COLO668 (cell line): ENCODE results near the gene AKAP13.
A peak's percentile ranks its signal among the peaks of the same experiment; 100 is the strongest.

Experiments
- DNase-seq: peaks from one replicate; lab custom pipeline; 2025; ENCODE audit not compliant: unreplicated experiment; lab: John Stamatoyannopoulos, UW

Gene AKAP13

DNA sequence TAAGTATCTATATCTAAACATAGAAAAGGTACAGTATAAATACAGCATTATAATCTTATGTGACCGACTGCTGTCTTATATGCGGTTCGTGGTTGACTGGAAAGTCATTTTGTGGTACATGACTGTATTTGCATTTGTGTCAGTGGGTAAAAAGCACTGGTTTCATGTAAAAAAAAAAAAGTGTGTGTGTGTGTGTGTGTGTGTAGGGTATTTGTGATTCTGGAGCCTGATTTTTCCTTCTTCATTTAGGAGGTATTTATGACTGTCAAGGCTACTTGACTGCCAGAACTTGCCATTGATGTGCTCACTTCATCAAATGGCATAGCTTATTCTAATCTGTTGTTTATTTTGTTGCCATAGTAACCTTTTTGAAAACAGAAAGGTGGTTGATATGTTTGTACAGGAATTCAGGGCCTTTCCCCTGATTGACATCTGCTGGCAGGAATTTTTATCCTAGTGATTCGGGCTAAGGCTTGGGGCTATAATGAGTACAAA lies 63.2 kb downstream of the AKAP13 start:
- peak; percentile 10 for DNase-seq

DNA sequence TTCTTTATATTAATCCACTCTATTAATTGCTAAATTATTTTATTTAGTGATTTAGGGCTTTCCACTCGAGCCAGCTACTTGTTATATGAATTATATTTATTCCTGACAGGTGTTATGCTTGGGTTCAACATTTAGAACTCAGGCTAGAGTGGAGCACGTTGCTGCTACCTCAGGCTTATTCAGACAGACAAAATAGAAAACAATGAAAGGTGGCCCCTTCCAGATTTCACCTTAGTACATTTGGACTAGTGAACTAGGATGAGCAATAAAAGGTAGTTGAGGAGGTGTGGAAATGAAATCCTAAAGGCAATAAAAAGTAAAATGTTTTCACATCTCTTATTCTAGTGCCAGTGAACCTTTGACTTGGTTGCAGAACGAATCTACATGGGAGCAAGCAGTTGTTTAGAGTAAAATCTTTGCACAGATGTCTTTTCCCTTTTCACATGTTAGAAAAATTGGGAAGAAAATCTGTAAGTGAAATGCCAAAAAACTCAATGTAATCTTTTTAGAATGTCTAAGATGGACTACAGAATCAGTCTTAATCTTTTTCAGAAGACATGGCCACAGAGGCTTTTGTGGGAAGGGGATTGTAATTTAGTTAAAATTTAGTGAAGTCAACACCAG lies 63.8 kb downstream of the AKAP13 start:
- no peak for DNase-seq

DNA sequence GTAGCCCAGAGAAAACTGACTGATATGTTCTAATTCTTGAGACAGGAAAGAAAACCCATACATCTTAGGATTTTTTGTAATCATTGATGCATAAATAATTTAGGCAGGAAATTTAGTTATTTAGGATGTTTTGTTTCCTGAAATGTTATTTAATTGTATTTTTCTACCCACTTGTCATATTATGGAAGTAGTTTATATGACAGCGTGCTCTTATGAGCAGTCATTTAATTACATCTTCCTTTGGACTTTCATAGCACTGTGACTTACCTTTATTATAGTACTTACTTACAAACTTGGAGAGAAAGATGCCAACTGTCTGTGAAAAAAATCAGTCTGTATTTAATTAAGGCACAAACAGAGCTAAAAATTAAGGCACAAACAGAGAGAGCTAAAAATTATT lies 65.0 kb downstream of the AKAP13 start:
- no peak for DNase-seq

DNA sequence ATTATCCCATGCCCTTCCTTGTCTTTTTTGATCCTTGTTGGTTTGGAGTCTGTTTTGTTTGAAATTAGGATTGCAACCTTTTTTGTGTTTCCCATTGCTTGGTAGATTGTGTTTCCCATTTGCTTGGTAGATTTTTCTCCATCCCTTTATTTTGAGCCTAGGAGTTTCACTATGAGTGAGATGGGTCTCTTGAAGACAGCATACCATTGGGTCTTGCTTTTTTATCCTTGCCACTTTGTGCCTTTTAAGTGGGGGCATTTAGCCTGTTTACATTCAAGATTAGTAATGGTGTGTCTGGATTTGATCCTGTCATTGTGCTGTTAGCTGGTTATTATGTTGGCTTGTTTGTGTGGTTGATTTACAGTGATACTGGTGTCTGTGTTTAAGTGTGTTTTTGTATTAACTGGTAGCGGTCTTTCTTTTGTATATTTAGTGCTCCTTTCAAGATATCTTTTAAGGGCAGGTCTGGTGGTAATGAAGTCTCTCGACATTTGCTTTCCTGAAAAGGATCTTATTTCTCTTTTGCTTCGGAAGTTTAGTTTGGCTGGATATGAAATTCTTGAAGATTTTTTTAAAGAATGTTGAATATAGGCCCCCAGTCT lies 70.8 kb downstream of the AKAP13 start:
- no peak for DNase-seq

DNA sequence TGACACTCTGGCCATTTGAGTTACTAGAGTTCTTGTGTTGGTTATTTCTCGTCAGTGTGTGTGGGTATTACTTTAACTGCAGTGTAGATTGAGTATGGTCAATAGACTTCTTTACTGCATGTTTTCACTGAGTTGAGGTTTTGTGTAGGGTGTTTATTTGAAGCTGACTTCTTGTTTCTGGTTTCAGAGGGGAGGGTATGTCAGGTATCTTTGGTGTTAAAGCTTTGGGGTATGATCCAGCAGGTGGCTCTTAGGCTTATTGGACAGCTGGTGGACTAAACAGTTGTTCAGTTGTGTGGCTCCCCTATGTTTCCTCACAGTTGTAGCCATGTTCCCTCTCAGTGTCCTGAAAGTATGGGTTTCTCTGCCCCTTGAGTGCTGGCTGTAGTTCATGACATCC lies 72.0 kb downstream of the AKAP13 start:
- no peak for DNase-seq

DNA sequence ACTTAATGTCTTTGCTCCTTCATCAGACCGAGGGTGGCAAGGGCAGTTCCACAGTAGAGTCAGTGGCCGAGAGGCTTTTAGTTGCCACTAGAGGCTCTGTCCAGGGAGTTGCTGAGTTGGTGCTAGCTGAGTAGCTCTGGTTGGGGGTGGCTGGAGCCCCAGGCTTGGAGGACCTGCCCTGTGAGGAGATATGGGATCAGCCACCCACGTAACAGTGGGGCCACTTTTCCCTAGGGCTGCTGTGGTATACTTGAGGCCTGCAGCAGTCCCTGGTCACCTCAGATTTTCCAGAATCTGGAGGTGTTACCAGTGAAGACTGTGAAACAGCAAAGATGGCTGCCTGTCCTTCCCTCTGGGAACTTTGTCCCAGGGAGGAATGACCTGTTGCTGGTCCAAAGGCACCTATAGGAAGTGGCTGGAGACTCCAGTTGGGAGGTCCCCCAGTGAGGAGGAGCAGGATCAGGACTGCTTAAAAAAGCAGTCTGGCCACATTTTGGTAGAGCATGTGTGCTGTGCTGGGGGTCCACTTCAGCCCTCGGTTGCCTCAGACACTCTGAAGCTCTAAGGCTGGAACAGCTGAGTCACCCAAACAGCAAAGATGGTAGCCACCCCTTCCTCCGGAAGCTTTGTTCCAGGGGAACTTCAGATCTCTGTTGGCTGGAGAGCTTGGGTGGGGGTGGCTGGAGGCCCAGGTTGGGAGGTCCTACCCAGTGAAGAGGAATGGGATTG lies 72.9 kb downstream of the AKAP13 start:
- no peak for DNase-seq

DNA sequence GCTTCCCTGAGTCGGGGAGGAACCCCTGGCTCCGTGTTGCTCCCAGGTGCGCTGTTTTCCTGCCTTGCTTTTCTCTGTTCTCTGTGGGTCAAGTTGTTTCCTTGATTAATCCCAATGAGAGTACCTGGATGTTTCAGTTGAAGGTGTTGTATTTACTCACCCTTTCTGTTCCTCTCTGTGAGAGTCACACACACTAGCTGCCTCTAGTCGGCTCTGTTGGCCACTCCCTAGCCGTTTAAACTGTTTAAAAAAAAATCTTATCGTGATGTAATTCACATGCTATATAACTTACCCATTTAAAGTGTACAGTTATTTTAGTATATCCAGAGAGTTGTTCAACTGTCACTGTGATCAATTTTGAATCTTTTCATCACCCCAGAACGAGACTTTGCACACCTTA lies 74.0 kb downstream of the AKAP13 start:
- no peak for DNase-seq

DNA sequence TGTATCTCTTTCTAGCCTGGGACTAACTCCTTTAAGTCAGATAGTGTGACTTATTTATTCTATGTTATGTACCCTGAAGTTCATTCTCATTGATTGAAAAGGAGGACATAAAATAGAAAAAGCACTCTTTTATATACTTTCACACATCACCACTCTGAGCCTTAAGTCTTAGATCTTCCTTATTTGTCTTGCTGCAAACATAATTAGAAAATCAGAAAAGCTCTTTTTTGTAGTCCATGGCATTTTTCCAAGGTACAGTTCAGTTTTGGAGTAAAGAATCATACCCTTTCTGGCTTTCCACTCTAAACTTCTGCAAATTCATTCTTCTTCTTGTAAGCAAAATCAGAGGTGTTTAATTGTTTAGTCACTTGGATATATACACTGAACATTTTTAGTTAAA lies 75.5 kb downstream of the AKAP13 start:
- DNase-seq = no peak

DNA sequence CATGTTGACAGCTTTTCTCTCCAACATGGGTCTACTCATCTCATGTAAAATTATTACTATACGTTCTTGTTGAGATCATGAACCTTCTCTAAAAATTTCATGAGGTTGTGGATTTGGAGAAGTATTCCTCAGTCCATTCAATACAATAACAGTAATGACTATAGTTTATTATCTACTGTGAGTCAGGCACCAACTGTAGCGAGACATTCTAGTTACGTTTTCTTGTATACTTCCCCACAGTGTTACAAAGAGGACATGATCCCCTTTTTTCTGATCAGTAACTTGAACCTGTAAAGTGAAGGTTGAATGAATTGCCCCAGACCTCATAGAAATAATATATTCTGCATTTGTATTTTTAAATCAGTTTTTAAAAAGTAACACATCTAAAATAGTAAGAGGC lies 76.4 kb downstream of the AKAP13 start:
- no peak for DNase-seq

DNA sequence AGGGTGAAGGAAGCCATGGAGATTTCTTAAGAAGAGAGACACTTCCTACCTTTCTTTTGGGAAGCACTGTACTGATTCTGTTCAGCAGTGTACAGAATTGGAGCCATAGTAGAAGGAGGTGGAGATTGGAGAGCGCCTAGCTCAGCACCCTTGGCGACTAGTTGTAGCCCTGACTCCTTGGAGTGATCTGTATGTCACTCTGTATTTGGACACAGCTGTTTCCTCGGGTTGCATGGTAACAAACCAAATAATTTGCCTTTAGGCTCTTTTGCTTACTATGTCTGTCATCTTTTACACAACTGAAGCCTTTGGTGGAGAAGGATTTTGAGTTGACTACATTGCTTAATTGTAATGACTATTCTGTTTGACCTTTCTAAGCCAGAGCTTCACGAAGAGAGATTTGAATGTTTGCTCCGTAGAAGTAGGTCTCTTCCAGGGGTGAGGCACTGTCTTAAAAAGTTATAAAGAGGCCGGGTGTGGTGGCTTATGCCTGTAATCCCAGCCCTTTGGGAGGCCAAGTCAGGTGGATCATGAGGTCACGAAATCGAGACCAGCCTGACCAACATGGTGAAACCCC lies 77.1 kb downstream of the AKAP13 start:
- no peak for DNase-seq

DNA sequence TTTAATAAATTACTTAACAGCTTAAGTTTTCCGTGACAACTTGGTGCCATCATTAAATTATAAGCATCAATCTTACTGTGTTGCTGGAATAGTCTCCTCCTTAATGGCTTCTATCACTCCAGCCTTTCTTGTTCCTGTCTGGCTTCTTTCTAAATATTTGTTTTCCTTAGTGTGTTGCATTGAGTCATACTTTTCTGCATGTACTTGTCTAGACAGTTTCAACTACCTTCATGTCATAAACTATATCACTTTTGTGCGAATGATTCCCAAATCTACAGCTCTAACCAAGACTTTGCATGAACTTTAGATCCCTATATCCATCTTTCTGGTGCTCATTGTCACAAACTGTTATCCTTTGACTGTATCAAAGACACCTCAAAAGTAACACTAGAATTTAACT lies 78.4 kb downstream of the AKAP13 start:
- DNase-seq = no peak

DNA sequence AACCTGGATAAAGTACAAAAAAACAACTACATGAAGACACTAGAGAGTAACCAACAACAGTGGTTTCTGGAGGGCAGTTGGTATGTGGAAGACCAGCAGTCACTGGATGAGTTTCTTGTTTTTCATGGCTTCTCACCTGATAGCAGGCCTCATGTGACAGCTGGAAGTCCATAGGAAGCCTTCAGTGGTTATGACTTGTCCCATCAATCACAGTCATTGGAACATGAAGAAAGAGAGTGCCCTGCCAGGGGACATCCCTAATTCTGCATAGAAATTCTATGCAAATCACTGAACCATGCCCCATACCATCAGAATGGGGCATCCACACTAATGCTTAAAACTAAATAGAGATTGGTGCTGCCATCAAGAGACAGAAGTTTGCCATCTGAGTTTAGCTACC lies 81.6 kb downstream of the AKAP13 start:
- no peak for DNase-seq

DNA sequence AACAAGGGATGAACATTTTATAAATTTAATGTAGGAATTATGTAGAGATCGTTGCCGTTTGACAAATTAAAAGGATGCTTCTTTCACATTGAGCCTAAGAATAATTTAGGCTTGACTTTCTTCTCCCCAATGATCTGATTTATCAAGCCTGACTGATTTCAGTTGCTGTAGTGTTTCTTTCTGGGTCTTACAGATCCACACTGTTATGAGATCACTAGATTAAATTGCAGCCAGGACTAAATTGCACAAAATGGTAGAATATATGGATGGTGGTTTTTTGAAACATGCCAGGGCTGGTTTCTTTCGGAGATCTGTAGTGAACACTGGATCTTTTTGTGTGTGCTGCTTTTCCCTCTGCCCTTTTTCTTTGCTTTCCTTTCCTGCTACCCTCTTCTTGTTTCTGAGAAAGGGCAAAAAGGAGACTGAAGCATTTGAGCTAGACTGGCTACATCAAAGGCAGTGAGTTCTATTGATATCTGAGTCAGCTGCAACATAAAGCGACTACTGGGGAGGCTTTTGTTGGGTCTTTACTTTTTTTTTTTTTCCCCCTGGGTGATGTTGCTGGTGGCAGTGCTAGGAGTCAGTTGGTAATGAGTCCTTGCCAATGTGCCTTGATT lies 83.0 kb downstream of the AKAP13 start:
- no peak for DNase-seq

DNA sequence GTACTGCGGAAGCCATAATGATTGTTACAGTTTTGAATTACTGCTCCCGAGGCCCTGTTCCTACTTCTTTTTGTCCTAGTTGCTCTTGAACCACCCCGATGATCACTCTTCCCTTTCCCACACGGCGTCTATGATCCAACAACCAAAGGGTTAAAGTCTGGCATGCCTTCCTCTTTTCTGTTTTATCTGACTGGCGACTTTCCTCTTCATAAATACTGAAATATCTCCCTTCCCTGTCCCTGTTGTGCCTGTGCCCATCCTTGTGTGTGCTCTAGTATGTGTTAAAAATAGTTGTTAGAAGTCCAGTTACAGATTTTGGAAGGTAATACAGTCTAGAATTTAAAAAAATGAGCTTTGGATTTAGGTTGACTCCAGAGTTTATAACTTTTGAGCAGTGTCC lies 83.6 kb downstream of the AKAP13 start:
- DNase-seq = no peak

DNA sequence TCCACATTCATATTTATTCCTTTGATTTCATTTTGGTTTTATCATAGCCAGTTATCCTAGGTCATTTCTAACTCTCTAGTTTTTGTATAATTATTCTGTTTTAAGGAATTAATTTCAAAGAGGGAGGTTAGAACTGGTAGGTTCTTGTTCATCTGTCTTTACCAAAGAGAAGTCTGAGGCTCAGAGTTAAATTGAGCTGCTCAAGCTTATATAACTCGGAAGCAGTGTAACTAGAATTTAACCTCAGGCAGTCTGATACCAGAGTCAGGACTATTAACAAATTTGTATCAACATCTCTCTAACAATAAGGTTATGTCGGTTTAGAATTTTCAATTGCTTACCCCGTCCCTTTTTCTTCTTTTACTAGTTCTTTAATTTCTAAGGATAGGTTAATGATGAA lies 84.1 kb downstream of the AKAP13 start:
- DNase-seq = no peak

DNA sequence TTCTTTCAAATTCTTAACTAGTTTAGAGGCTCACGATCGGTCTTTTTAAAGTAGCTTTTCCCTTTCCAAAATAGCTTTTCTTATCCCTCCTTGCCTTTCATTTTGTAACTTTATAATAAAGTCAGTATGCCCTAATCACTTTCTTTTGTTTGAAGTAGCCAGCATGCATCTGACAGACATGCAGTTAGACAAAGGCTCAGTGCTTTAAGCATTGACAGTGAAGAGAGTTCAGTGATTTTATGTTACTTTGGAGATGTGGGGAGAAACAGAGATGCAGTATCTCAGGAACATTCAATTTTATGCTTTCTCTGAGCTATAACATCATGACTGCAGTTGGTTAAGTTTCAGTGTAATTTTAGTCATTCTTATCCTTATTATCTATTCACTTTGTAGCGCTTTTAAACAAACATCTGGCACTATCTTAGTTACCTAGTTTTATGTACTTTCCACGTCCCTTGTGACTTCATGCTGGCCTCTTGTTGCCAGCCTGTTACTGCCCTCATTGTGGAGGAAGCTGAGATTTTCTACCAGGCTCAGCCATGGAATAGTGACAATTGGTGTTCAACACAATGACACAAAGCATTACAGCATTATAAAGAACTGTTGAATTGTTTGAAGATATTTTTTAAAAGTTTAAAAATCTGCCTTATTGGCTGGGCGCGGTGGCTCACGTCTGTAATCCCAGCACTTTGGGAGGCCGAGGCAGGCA lies 90.3 kb downstream of the AKAP13 start:
- no peak for DNase-seq

DNA sequence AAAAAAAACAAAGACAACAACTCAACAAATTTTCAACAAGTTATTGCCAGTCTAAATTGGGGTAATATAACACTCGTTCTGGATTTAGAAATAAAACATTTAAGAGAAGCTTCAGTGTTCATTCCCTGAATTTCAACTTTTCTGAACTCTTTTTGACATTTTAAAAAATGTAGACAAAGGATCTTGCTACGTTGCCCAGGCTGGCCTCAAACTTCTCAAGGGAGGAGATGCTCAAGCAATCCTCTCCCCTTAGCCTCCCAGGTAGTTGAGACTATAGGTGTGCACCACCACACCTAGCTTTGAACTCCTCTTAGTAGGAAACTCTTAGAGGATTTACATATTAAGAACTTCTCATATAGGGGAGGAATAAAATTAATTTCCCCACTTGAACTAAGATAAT lies 91.9 kb downstream of the AKAP13 start:
- DNase-seq = no peak

DNA sequence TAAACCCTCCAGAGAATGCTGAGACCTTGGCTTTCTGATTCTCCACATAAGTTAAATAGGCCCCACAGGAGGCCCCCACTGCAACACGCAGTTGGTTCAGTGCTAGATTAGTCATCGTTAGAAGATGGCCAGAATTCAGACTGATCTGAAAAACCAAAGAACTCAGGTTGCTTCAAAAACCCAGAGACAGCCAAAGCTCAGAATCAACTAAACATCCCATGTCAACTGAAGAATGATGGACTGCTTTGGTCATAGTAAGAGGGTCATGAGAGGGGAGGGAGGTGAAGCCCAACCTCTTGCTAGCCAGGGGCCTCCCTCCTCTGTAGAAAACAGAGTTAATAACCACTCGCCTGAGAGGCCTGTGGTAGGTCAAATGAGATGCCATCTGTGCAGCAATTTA lies 93.1 kb downstream of the AKAP13 start:
- DNase-seq = no peak

DNA sequence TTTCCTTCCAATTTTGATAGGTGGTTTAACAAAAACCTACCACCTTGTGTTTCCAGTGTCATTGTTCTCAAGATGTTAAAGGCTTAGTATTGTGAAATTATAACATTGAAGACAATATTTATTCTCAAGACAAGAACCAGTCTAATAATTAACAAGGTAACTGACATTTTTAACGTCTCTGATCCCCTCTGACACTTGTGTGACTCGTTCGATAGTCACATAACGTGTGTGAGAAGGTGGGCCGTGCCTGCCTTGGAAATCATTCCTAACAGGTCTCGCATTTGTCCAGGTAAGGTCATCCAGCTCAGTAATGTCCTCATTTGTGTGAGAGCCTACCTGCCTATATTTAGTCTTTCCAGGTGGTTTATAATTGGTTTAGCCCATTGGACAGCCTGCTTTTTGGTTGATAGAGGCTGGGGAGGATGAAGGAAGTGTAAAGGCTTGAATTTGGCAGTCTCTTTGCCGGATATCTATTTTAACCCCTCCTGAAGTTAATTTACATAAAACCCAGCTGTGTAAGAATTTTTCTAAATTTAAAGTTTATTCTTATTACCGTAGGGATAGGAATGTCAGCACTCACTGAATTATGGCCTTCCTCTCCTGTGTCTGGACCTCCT lies 94.4 kb downstream of the AKAP13 start:
- no peak for DNase-seq

DNA sequence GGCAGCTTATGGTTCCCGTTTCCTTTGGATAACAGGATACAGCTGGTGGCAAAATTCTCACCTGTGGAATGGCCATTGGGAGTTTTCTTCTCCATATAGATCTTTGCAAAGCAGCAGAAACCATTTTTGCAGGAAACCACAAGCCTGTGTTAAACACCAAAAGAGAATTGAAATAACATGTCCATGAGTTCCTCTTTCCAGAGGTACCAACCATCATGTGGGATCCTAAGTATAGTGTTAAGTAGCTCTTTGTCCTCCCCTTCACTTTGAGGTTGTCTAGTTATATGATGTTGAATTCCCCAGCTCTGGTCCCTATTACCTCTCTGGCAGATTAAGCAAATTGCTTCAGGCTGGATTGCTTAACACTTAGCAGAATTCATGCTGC lies 94.9 kb downstream of the AKAP13 start:
- DNase-seq = no peak

DNA sequence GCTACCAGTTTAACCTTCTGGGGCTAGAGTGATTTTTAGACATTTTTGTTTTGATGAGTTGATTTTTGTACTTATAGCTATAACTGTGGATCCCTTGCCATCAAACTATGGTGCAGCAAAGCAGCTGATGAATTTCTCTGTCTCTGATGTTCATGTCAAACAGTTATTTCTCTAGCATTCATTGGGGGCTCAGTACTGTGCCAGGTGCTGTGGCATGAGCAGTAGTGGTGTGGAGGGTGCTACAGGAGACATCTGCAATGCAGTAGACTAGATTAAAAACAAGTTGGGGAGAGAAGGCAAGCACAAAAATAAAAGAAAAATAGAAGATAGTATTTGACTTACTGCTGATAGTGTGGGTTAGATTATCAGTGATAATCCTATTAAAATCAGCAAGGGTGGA lies 95.3 kb downstream of the AKAP13 start:
- DNase-seq = no peak
